ENCODE data around the gene PHETA2.
"Not testable (repeated sequence)": the region's sequence is repeated elsewhere in the genome, so short reads cannot be mapped to it uniquely, and the experiment has no call there.

PHETA2 gene

GRCh38 chr22:42111798-42112197, 37.8 kb downstream of the PHETA2 start:
- no peak for DNase-seq

GRCh38 chr22:42112793-42113192, 38.7 kb downstream of the PHETA2 start:
- DNase-seq: not testable (repeated sequence)

DNA sequence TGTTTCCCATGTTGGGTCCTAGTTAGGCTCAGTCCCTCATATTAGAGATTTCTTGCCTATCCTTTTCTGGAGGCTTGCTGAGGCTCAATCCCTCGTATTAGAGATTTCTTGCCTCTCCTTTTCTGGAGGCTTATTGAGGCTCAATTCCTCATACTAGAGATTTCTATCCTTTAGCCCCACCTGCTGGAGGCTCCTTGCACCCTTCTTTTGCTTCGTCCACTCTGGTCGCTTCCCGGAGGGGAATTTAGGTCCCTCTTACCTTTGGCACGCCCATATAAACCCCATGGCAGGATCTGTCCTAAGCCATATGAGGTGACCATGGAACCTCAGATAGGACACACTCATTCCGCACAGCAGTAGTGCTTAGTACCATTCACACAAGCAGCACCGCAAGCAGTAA, 40.7 kb downstream of the PHETA2 start:
- no peak for DNase-seq

GRCh38 chr22:42115420-42115830, 41.4 kb downstream of the PHETA2 start:
- DNase-seq: not testable (repeated sequence)

- DNase-seq: no peak
Observed at GRCh38 chr22:42116848-42117424, 42.9 kb downstream of the PHETA2 start.

- DNase-seq: not testable (repeated sequence)
Observed at GRCh38 chr22:42120231-42121021, 46.4 kb downstream of the PHETA2 start.

DNA sequence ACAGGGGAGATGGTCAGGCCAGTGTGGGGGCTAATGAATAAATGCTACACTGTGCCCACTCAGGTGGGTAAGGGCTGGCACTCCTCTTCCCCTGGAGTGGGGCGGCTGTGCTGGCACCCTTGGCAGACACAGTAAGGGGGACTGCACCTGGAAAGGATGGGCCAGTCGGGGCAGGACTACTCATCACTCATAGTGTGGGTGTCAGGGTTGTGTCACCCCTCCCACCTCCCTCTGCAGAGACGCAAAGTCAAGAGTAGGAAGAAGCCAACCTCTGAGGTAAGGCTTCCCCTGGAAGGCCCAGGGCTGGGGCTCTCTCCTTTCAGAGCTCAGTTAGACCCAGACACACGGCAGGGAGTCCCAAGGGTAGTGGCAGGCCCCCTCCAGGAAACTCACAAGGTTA, 49.5 kb downstream of the PHETA2 start:
- DNase-seq: not testable (repeated sequence)

GRCh38 chr22:42127606-42128005, 53.6 kb downstream of the PHETA2 start:
- DNase-seq: no peak

GRCh38 chr22:42128007-42128406, 54.0 kb downstream of the PHETA2 start:
- not testable (repeated sequence) for DNase-seq

All from SHP77 treated with DMSO at 0.1 percent for 48 hours (cell line).